Activated naive CD8-positive, alpha-beta T cell treated with anti-CD3 and anti-CD28 coated beads, Interleukin-2, amount 50 U/mL, for 24 hours (primary cell): ENCODE data around the gene RHBDD1.
"Not testable (repeated sequence)": the region's sequence is repeated elsewhere in the genome, so short reads cannot be mapped to it uniquely, and the experiment has no call there.

Experiments
- ATAC-seq: fragments of 150-1000 bp; cut with Tn5 transposase; one replicate; pipeline ENCODE4 v1.10.0; 2021
- DNase-seq: peaks from one replicate; pipeline ENCODE4 v3.0.0; 2021
- H3K27ac Mint-ChIP-seq: one replicate; pipeline ENCODE4 v1.8.0; 2021; ENCODE audit warnings: mild to moderate bottlenecking, mixed read lengths
- H3K27me3 Mint-ChIP-seq: one replicate; pipeline ENCODE4 v1.8.0; 2021; ENCODE audit warnings: mixed read lengths
- H3K36me3 Mint-ChIP-seq: one replicate; pipeline ENCODE4 v1.8.0; 2021; ENCODE audit warnings: low read depth, mixed read lengths
- H3K4me1 Mint-ChIP-seq: one replicate; pipeline ENCODE4 v1.8.0; 2021; ENCODE audit warnings: mixed read lengths
- H3K4me3 Mint-ChIP-seq: one replicate; pipeline ENCODE4 v1.8.0; 2021; ENCODE audit warnings: mild to moderate bottlenecking, moderate library complexity, mixed read lengths
- H3K9me3 Mint-ChIP-seq: one replicate; pipeline ENCODE4 v1.8.0; 2021; ENCODE audit warnings: mixed read lengths

RHBDD1 gene

DNA sequence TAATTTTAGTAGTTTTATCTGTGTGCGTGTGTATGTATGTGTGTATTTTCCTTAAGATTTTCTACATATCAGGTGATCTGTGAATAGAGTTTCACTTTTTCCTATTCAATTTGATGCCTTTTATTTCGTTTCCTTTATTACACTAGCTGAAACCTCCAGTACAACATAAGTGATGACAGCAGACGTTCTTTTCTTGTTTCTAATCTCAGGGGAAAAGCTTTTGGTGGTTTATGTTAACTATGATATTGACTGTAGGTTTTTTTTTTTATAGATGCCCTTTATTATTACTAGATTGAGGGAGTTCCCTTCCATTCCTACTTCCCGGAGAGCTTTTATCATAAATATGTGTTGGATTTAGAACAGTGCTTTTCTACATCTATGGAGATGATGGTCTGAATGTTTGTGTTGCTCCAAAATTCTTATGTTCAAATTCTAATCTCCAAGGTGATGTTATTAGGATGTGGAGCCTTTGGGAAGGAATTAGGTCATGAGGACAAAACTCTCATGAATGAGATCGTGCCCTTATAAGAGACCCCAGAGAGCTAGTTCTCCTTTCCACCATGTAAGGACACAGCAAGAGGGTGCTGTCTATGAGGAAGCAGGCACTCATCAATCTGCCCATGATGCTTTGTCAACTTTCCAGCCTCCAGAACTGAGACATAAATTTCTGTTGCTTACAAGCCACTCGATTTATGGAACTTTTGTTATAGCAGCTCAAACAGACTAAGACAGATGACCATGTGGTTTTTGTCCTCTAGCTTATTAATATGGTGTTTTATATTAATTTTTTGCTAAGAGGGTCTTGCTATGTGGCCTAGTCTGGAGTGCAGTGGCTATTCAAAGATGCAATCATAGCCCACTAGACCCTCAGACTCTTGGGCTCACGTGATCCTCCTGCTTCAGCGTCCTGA is 5.9 kb upstream of the RHBDD1 start:
- ATAC-seq (no peak), DNase-seq (no peak)
- H3K9me3 Mint-ChIP-seq, result peaks cover 7% of the 10 kb centered on the region
- H3K27ac Mint-ChIP-seq, result no peak overlapping the region
- no peaks in the 10 kb centered on the region for H3K27me3 Mint-ChIP-seq
- H3K4me3 Mint-ChIP-seq, result no peak overlapping the region
- H3K4me1 Mint-ChIP-seq, result peaks cover 28% of the 10 kb centered on the region
- H3K36me3 Mint-ChIP-seq, result peaks cover 28% of the 10 kb centered on the region

DNA sequence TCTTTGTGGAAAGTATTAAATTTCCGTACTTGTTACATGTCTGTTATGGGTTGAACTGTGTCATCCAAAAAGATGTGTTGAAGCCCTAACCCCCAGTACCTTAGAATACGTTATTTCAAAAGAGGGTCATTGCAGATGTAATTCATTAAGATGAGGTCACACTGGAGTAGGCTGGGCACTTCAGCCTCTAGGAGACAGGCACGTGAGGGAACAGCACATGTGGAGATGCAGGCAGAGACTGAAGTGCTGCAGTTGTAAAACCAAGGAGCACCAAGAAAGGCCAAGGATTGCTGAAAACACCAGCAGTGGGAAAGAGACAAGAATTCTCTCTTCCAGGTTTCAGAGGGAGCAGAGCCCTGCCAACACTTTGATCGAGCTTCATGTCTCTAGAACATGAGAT is 4.6 kb upstream of the RHBDD1 start:
- Mint-ChIP-seq H3K9me3 (peaks cover 7% of the 10 kb centered on the region), H3K36me3 (peaks cover 33% of the 10 kb centered on the region), H3K4me1 (peaks cover 34% of the 10 kb centered on the region), H3K27me3 (no peaks in the 10 kb centered on the region), H3K27ac (no peak overlapping the region), H3K4me3 (no peak overlapping the region)
- no peak for ATAC-seq
- no peak for DNase-seq

DNA sequence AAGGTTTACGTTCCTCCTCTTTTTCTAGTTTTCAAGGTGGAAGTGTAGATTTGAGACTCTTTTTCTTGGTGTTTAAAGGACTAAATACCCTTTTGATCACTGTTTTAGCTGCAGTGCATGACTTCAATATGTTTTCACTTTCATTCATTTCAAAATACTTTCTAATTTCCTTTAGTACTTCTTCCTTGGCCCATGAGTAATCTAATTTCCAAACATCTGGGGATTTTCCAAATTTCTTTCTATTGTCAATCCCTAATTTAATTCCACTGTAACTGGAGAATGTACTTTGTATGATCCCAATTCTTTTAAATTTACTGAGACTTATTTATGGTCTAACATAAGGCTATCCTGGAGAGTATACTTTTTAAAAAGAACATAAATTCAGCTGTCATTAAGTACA is 3.8 kb upstream of the RHBDD1 start:
- Mint-ChIP-seq H3K4me3 (no peak overlapping the region), H3K27ac (peak overlapping the region; percentile 19), H3K4me1 (peaks cover 36% of the 10 kb centered on the region), H3K36me3 (peaks cover 33% of the 10 kb centered on the region), H3K27me3 (no peaks in the 10 kb centered on the region), H3K9me3 (peaks cover 7% of the 10 kb centered on the region)
- no peak for ATAC-seq
- DNase-seq, result no peak

DNA sequence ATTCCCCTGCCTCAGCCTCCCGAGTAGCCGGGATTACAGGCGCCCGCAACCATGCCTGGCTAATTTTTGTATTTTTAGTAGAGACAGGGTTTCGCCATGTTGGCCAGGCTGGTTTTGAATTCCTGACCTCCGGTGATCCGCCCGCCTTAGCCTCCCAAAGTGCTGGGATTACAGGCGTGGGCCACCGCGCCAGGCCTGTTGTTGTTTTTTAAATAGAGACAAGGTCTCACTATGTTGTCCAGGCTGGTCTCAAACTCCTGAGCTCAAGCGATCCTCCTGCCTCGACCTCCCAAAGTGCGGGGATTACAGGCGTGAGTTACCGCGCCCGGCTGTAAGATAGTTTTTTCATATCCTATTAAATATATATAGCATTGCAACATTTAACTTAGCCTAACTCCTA is 974 bp upstream of the RHBDD1 start:
- Mint-ChIP-seq H3K27ac (peak overlapping the region; percentile 95), H3K36me3 (peaks cover 47% of the 10 kb centered on the region), H3K4me1 (peaks cover 57% of the 10 kb centered on the region), H3K4me3 (peak overlapping the region; percentile 88)
- not testable (repeated sequence) for DNase-seq, H3K9me3 Mint-ChIP-seq, H3K27me3 Mint-ChIP-seq, ATAC-seq

DNA sequence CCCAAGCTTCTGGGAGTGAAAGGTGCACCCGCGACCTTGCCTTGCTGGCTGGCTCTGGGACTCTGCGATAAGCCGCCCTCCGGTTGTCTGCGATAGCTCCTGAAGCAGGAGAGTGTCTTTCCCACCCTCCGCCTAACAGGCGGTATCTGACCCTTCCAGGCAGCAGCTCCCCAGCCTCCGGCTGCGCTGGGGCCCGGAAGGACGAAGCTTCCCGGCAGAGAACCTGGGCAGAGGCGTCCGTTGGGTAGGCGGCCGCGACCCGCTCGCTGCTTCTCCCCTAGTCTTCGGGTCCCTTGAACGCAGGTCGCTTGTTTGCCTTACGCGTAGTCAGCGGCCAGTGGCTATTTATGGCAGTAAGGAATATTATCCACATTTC is 446 bp upstream of the RHBDD1 start:
- peaks cover 7% of the 10 kb centered on the region for H3K9me3 Mint-ChIP-seq
- H3K36me3 Mint-ChIP-seq, result peaks cover 53% of the 10 kb centered on the region
- peak; percentile 3 for ATAC-seq
- peaks cover 62% of the 10 kb centered on the region for H3K4me1 Mint-ChIP-seq
- H3K4me3 Mint-ChIP-seq, result peak overlapping the region; percentile 88
- H3K27me3 Mint-ChIP-seq, result no peaks in the 10 kb centered on the region
- H3K27ac Mint-ChIP-seq, result peak overlapping the region; percentile 95
- no peak for DNase-seq

DNA sequence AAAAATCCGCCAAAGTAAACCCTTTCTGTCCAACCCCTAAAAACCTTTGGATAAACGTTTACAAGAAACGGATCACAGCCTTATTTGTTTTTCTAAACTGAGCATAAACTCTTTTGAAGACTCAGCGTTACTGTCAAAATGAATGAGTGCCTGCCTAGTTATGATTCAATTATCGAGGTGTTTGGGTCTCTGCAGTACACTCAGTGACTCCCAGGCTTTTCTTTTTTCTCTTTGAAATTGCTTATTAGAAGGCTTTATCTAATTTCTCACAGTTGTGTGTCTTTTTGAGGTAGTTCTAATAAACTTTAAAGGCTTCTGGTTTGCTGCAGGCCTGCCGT is 663 bp downstream of the RHBDD1 start:
- ATAC-seq, result peak; percentile 4

DNA sequence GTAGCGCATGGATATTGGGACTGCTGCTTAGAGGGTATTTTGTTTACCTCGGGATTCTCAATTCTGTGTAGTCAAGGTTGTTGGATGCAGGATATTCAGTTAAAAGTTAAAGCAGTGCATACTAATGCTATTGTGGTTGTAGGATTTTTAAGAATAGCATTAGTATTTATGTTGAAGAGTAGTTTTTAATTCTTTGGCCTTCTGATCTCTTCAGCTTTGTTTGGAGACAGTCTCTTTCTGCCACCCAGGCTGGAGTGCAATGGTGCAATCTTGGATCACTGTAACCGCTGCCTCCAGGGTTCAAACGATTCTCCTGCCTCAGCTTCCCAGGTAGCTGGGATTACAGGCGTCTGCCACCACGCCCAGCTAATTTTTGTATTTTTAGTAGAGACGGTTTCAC is 1.5 kb downstream of the RHBDD1 start:
- DNase-seq, result no peak
- no peak for ATAC-seq
- no peaks in the 10 kb centered on the region for H3K27me3 Mint-ChIP-seq
- H3K27ac Mint-ChIP-seq, result peak overlapping the region; percentile 95
- peak overlapping the region; percentile 88 for H3K4me3 Mint-ChIP-seq
- H3K9me3 Mint-ChIP-seq, result peaks cover 1% of the 10 kb centered on the region
- H3K36me3 Mint-ChIP-seq, result peaks cover 49% of the 10 kb centered on the region
- H3K4me1 Mint-ChIP-seq, result peaks cover 71% of the 10 kb centered on the region

More for the DNA sequence above, 663 bp downstream of the RHBDD1 start:
- Mint-ChIP-seq H3K4me3 (peak overlapping the region; percentile 88), H3K4me1 (peaks cover 70% of the 10 kb centered on the region), H3K36me3 (peaks cover 50% of the 10 kb centered on the region), H3K9me3 (peaks cover 7% of the 10 kb centered on the region), H3K27me3 (no peaks in the 10 kb centered on the region), H3K27ac (peak overlapping the region; percentile 95)
- DNase-seq, result no peak

DNA sequence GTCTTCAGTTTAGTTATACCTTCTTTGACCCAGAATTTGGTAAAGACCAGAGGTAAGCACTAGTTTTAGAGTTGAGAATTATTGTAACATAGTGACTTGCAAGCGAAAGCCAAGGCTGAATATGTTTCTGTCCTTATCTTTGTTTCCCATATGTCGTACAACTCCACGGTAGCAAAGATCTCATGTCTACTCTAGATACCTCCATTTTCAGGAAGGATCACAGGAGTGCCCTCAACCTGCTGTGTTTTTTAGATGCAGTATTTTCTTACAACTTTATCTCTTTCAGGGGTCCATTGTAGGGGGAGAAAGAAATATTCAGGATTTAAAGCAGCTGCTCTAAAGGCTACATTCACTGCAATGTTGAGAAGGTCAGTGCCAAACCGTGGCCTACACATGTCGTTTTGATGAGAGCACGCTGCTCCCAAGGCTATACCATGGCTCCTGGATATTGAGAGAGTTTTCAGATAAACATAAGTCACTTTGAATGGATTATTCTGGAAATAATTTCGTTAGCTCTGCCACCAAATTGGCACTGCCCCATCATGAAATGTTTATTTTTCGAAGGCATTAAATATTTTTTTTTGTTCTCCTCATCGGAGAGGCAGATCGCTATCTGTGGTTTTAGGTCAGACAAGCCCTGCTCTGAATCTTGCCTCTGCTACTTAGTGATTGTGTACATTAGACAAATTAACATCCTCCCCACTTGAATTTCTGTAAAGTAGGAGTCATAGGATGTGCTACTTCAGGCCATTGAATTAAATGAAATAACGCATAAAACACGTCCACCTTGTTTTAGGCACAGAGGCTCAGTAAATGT is 2.1 kb downstream of the RHBDD1 start:
- Mint-ChIP-seq H3K27me3 (no peaks in the 10 kb centered on the region), H3K4me1 (peaks cover 76% of the 10 kb centered on the region), H3K4me3 (peak overlapping the region; percentile 88), H3K9me3 (no peaks in the 10 kb centered on the region), H3K36me3 (peaks cover 52% of the 10 kb centered on the region), H3K27ac (peak overlapping the region; percentile 95)
- no peak for DNase-seq
- no peak for ATAC-seq

DNA sequence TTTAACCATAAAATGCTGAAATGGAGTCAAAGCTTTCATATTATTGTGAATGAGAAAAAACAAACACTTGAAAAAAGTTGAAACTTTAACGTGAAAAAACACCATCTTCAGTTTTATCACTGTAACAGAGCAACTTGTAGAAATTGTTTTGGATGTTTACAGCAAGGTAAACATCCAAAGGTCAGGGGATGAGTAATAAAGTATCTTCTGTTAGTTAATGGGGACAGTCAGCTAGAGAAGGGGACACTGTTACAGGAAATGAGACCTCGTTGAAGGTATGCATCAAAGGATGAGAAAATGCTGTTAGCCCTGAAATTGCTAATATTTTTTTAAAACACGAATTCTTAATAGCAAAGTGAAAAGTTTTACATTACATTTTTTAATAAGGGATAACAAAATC is 2.9 kb downstream of the RHBDD1 start:
- H3K4me1 Mint-ChIP-seq, result peaks cover 77% of the 10 kb centered on the region
- ATAC-seq, result no peak
- peaks cover 52% of the 10 kb centered on the region for H3K36me3 Mint-ChIP-seq
- no peak for DNase-seq
- no peaks in the 10 kb centered on the region for H3K27me3 Mint-ChIP-seq
- no peaks in the 10 kb centered on the region for H3K9me3 Mint-ChIP-seq
- H3K4me3 Mint-ChIP-seq, result peak overlapping the region; percentile 88
- peak overlapping the region; percentile 95 for H3K27ac Mint-ChIP-seq

DNA sequence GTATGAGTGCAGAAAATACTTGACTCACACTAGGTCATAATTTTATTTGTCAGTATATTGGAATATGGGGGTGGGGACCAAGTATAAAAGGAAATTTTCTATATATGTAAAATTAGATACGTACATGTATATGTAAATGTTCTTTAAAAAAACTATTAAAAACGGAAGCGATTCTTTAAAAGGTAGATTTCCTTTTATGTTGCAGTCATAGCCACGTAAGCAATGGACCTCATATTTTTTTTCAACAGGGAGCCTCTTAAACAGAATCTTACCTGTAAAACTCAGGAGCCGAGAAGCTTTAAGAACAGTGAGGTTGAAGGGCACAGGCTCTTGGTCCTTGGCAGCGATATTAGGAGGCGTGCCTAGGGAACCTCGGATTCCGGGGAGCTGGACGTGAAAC is 3.3 kb downstream of the RHBDD1 start:
- Mint-ChIP-seq H3K4me3 (peak overlapping the region; percentile 88), H3K27me3 (no peaks in the 10 kb centered on the region), H3K9me3 (no peaks in the 10 kb centered on the region), H3K27ac (peak overlapping the region; percentile 95), H3K36me3 (peaks cover 51% of the 10 kb centered on the region), H3K4me1 (peaks cover 75% of the 10 kb centered on the region)
- DNase-seq, result no peak
- ATAC-seq, result no peak

DNA sequence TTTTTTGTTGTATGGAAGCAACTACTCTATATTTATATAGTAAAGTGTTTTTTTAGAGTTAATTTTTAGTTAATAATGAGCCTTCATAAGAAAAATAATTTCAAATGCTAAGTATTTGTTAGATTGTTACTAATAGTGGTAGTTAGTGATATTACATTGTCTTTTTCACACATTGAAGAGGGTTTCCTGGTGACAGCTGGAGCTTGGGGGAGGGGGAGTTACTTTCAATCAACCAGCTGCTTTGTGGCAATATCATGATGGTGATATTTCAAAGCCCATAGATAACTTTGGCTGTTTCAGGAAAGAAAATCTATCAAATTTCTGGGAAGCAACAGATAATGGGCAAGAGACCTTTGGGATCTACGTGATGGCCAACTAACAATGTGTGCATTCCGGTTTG is 4.1 kb downstream of the RHBDD1 start:
- peaks cover 75% of the 10 kb centered on the region for H3K4me1 Mint-ChIP-seq
- H3K9me3 Mint-ChIP-seq, result no peaks in the 10 kb centered on the region
- H3K36me3 Mint-ChIP-seq, result peaks cover 47% of the 10 kb centered on the region
- DNase-seq (no peak), ATAC-seq (no peak)
- peak overlapping the region; percentile 16 for H3K4me3 Mint-ChIP-seq
- no peaks in the 10 kb centered on the region for H3K27me3 Mint-ChIP-seq
- peak overlapping the region; percentile 95 for H3K27ac Mint-ChIP-seq

DNA sequence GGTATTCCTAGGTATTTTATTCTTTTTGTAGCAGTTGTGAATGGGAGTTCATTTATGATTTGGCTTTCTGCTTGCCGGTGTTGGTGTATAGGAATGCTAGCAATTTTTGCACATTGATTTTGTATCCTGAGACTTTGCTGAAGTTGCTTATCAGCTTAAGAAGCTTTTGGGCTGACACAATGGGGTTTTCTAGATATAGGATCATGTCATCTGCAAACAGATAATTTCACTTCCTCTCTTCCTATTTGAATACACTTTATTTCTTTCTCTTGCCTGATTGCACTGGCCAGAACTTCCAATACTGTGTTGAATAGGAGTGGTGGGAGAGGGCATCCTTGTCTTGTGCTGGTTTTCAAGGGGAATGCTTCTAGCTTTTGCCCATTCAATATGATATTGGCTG is 7.1 kb downstream of the RHBDD1 start:
- Mint-ChIP-seq H3K4me1 (peaks cover 77% of the 10 kb centered on the region), H3K36me3 (peaks cover 42% of the 10 kb centered on the region)
- not testable (repeated sequence) for H3K9me3 Mint-ChIP-seq, H3K27ac Mint-ChIP-seq, H3K4me3 Mint-ChIP-seq, DNase-seq, ATAC-seq, H3K27me3 Mint-ChIP-seq

DNA sequence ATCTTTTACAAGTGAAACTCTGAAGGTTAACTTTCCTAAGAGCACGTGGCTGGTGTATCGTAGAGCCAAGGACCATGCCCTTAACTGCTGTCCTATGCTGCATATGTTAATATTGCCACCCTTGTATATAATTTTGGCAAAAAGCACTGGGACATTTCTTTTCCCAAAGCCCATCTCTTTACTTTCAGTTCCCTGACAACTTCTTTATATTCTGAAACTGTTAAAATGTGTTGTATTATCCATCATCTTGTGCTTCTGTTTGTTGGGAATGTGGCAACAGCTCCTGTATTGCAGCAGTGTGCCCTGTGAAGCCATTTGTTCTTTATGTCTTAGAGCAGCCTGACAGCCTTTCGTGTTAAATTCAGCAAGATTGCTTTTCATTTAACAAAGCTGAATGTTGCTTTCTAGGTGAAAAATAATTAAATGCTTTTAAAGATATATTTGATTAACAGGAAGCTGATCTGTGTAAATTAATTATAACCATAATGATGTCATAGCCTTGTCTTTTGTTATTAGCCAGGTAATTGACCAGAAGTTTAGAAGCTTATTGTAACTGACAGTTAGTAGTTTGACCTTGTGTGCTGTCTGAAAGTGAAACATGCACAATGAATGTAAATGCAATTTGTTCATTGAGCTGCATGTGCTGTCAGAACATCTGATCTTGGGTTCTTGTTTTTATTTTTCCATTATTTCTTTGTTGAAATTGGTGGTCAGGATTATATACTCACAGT is 9.7 kb downstream of the RHBDD1 start:
- Mint-ChIP-seq H3K4me3 (no peak overlapping the region), H3K27me3 (no peaks in the 10 kb centered on the region), H3K9me3 (no peaks in the 10 kb centered on the region), H3K4me1 (peaks cover 51% of the 10 kb centered on the region), H3K36me3 (peaks cover 31% of the 10 kb centered on the region), H3K27ac (no peak overlapping the region)
- no peak for ATAC-seq
- DNase-seq, result no peak

DNA sequence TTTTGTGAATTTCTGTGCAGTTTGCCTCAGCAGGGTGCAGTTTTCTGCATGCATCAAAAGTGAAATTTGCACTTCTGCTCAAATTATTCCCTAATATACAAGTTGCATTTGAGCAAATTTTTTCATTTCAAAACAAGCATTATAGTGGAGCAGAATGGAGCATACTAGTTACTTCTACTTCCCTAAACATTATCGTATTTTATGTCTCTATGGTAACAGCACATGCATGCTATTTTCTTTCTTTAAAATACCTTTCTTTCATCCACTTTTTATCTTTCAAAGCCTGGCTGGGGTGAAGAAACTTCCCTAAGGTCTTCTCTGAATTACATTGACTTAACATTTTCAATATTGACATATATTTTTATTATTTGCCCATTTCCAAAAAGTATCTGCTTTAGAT is 11.2 kb downstream of the RHBDD1 start:
- Mint-ChIP-seq H3K4me1 (peaks cover 49% of the 10 kb centered on the region), H3K36me3 (peaks cover 24% of the 10 kb centered on the region)

More for the DNA sequence above, 11.2 kb downstream of the RHBDD1 start:
- ATAC-seq (no peak), DNase-seq (no peak)
- Mint-ChIP-seq H3K27ac (no peak overlapping the region), H3K4me3 (no peak overlapping the region), H3K27me3 (no peaks in the 10 kb centered on the region), H3K9me3 (no peaks in the 10 kb centered on the region)
